Peyer's patch (tissue), 4 donors: ENCODE measurements around the gene AHSP. TPM values are rescaled to one million over a fixed set of nuclear protein-coding genes. Genes with fewer than 3 reads are reported as not detected.
"Not testable (repeated sequence)": the region's sequence is repeated elsewhere in the genome, so short reads cannot be mapped to it uniquely, and the experiment has no call there.

Source experiments
- DNase-seq, 3 donors: peaks; one replicate each; pipeline ENCODE4 v3.0.0-alpha.2; 2017 to 2019
- H3K27ac ChIP-seq, 4 donors: fragments of 200-600 bp; sonication (generic); one replicate each; pipeline ENCODE4 v1.5.1; 2016 to 2019
- H3K27me3 ChIP-seq, 2 donors: fragments of 200-600 bp; sonication (generic); one replicate each; pipeline ENCODE4 v1.5.1; 2019
- H3K36me3 ChIP-seq, 3 donors: fragments of 200-600 bp; sonication (generic); one replicate each; pipeline ENCODE4 v1.5.1; 2016 to 2019
- H3K4me1 ChIP-seq, 4 donors: fragments of 200-600 bp; sonication (generic); one replicate each; pipeline ENCODE4 v1.5.1; 2016 to 2019
- H3K4me3 ChIP-seq, 4 donors: fragments of 200-600 bp; sonication (generic); 1 replicate in 3 of 4; 2 replicates in 1 of 4; pipeline ENCODE4 v1.5.1; 2016 to 2019; ENCODE audit warnings: mild to moderate bottlenecking in 1 of 4
- H3K9me3 ChIP-seq, 4 donors: fragments of 200-600 bp; sonication (generic); one replicate each; pipeline ENCODE4 v1.5.1; 2016 to 2019; ENCODE audit warnings: mild to moderate bottlenecking in 1 of 4
- POLR2A ChIP-seq, 2 donors: fragments of 450-650 bp; IDR thresholded peaks; one replicate each; pipeline ENCODE4 v1.5.1; 2017; ENCODE audit warnings: antibody characterized with exemption in 2 of 2, mild to moderate bottlenecking in 2 of 2, moderate library complexity in 2 of 2
- total RNA-seq, 4 donors: library from RNA; depleted of rRNA; stranded (reverse); fragments of >200 nt; gene quantifications; one replicate each; pipeline ENCODE4 v1.1.0, GENCODE V29; 2016
- TF ChIP-seq, protein P1 (sequence below), 6 experiments: fragments of 450-650 bp in 4 of 6; fragments of 200-600 bp in 2 of 6; sonication (generic) in 1 of 6; IDR thresholded peaks; one replicate each; pipeline ENCODE4 v1.5.1; 2017 to 2019; ENCODE audit warnings: antibody characterized with exemption in 6 of 6, mild to moderate bottlenecking in 3 of 6, moderate library complexity in 1 of 6

The AHSP gene
- total RNA-seq, 4 donors from 2014 or later = not detected

- DNase-seq = no peak
- TF ChIP-seq, protein P1, sequence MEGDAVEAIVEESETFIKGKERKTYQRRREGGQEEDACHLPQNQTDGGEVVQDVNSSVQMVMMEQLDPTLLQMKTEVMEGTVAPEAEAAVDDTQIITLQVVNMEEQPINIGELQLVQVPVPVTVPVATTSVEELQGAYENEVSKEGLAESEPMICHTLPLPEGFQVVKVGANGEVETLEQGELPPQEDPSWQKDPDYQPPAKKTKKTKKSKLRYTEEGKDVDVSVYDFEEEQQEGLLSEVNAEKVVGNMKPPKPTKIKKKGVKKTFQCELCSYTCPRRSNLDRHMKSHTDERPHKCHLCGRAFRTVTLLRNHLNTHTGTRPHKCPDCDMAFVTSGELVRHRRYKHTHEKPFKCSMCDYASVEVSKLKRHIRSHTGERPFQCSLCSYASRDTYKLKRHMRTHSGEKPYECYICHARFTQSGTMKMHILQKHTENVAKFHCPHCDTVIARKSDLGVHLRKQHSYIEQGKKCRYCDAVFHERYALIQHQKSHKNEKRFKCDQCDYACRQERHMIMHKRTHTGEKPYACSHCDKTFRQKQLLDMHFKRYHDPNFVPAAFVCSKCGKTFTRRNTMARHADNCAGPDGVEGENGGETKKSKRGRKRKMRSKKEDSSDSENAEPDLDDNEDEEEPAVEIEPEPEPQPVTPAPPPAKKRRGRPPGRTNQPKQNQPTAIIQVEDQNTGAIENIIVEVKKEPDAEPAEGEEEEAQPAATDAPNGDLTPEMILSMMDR (IDR thresholded peaks at IDR 0.05) = no peak
- no peak for TF ChIP-seq POLR2A (IDR thresholded peaks at IDR 0.05)
- no peaks in the 10 kb centered on the region for H3K9me3 ChIP-seq
Observed at GRCh38 chr16:31568577-31569359, 41.1 kb downstream of the AHSP start.

GRCh38 chr16:31569360-31569717, 41.6 kb downstream of the AHSP start:
- Histone ChIP-seq H3K4me1 (peaks cover 0 to 7% (median 0%) of the 10 kb centered on the region in 4 donors), H3K4me3 (peak overlapping the region in 3 of 4 donors; percentile 22 to 50 (median 26))

More at GRCh38 chr16:31568577-31569359, 41.1 kb downstream of the AHSP start:
- H3K36me3 ChIP-seq = no peaks in the 10 kb centered on the region
- peaks cover 0 to 13% of the 10 kb centered on the region in 2 donors for H3K27me3 ChIP-seq
- H3K27ac ChIP-seq = no peak overlapping the region
- H3K4me3 ChIP-seq = peak overlapping the region in 3 of 4 donors; percentile 22 to 50 (median 26)
- H3K4me1 ChIP-seq = peaks cover 0 to 7% (median 0%) of the 10 kb centered on the region in 4 donors

GRCh38 chr16:31572821-31573220, 45.1 kb downstream of the AHSP start:
- Histone ChIP-seq H3K36me3 (no peaks in the 10 kb centered on the region), H3K4me1 (peaks cover 0 to 7% (median 0%) of the 10 kb centered on the region in 4 donors), H3K27me3 (peaks cover 0 to 13% of the 10 kb centered on the region in 2 donors), H3K4me3 (no peak overlapping the region), H3K9me3 (peaks cover 0 to 5% (median 0%) of the 10 kb centered on the region in 4 donors), H3K27ac (no peak overlapping the region)
- no peak for DNase-seq
- no peak for TF ChIP-seq POLR2A (IDR thresholded peaks at IDR 0.05)
- TF ChIP-seq, protein P1 (IDR thresholded peaks at IDR 0.05) = no peak

More at GRCh38 chr16:31569360-31569717, 41.6 kb downstream of the AHSP start:
- DNase-seq = no peak
- Histone ChIP-seq H3K9me3 (no peaks in the 10 kb centered on the region), H3K27me3 (peaks cover 0 to 13% of the 10 kb centered on the region in 2 donors), H3K36me3 (no peaks in the 10 kb centered on the region), H3K27ac (no peak overlapping the region)
- TF ChIP-seq POLR2A (IDR thresholded peaks at IDR 0.05) = no peak
- TF ChIP-seq, protein P1 (IDR thresholded peaks at IDR 0.05) = no peak

DNA sequence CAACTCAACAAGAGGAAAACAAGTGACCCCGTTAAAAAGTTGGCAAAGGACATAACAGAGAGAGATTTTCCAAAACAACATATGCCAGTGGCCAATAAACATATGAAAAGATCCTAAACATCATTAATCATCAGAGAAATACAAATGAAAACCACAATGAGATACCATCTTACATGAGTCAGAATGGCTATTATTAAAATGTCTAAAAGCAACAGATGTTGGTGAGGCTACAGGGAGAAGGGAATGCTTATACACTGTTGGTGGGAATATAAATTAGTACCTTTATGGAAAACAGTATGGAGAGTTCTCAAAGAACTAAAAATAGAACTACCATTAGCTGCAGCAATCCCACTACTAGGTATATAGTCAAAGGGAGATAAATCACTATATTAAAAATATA, 46.5 kb downstream of the AHSP start:
- H3K36me3 ChIP-seq, H3K27me3 ChIP-seq, H3K4me3 ChIP-seq, H3K27ac ChIP-seq, DNase-seq, H3K4me1 ChIP-seq, H3K9me3 ChIP-seq: not testable (repeated sequence)

DNA sequence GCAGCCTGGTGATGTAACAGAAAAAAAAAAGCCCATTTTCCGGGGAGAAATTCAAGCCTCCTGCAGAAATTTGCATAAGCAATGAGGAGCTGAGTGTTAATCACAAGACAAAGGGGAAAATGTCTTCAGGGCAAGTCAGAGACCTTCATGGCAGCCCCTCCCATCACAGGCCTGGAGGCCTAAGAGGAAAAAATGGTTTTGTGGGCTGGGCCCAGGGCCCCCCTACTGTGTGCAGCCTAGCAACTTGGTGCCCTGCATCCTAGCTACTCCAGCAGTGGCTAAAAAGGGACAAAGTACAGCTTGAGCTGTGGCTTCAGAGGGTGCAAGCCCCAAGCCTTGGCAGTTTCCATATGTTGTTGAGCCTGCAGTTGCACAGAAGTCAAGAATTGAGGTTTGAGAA, 49.7 kb downstream of the AHSP start:
- Histone ChIP-seq H3K9me3 (peaks cover 0 to 5% (median 0%) of the 10 kb centered on the region in 4 donors), H3K27me3 (no peaks in the 10 kb centered on the region)

More for the DNA sequence above, 49.7 kb downstream of the AHSP start:
- no peak for DNase-seq
- Histone ChIP-seq H3K4me1 (no peaks in the 10 kb centered on the region), H3K36me3 (no peaks in the 10 kb centered on the region), H3K27ac (no peak overlapping the region), H3K4me3 (no peak overlapping the region)
- TF ChIP-seq, protein P1 (IDR thresholded peaks at IDR 0.05) = no peak
- TF ChIP-seq POLR2A (IDR thresholded peaks at IDR 0.05) = no peak

Other genes with a start within 250 kb of the AHSP start
- gene ITGAX, start 172.7 kb upstream of the AHSP start, total RNA-seq = 10 to 100 TPM in 1 of 4 donors, 1 to 10 TPM in 1, under 1 TPM in 1, not detected in 1; 0.70 to 18.2 (median 2.5) TPM
- under 1 TPM in 1 of 4 donors, not detected in 3; 0.83 TPM for gene ITGAD, start 134.6 kb upstream of the AHSP start, total RNA-seq
- gene COX6A2, start 99.5 kb upstream of the AHSP start, total RNA-seq = not detected
- 1 to 10 TPM in 1 of 4 donors, under 1 TPM in 1, not detected in 2; 0.47 to 1.3 TPM for gene ZNF843, start 85.1 kb upstream of the AHSP start, total RNA-seq
- gene ARMC5, start 68.4 kb upstream of the AHSP start, total RNA-seq = 10 to 100 TPM; 12.4 to 20.4 (median 17.6) TPM
- 10 to 100 TPM in 3 of 4 donors, 1 to 10 TPM in 1; 6.0 to 45.4 (median 18.2) TPM for gene TGFB1I1, start 55.7 kb upstream of the AHSP start, total RNA-seq
- gene SLC5A2, start 44.8 kb upstream of the AHSP start, total RNA-seq = 1 to 10 TPM in 2 of 4 donors, under 1 TPM in 1, not detected in 1; 0.94 to 5.4 (median 2.4) TPM
- gene RUSF1, start 19.5 kb upstream of the AHSP start, total RNA-seq = 100 to 1,000 TPM in 3 of 4 donors, 10 to 100 TPM in 1; 65.2 to 124 (median 110) TPM